ENCODE measurements around the gene PDIA3.
"Not testable (repeated sequence)": the region's sequence is repeated elsewhere in the genome, so short reads cannot be mapped to it uniquely, and the experiment has no call there.

Gene PDIA3

GRCh38 chr15:43746245-43746902, at the start of gene PDIA3:
Gene PDIA3 (plus strand): TSS chr15:43746438. CDS start chr15:43746540, 102 bp downstream.
- TF ChIP-seq, protein P1, sequence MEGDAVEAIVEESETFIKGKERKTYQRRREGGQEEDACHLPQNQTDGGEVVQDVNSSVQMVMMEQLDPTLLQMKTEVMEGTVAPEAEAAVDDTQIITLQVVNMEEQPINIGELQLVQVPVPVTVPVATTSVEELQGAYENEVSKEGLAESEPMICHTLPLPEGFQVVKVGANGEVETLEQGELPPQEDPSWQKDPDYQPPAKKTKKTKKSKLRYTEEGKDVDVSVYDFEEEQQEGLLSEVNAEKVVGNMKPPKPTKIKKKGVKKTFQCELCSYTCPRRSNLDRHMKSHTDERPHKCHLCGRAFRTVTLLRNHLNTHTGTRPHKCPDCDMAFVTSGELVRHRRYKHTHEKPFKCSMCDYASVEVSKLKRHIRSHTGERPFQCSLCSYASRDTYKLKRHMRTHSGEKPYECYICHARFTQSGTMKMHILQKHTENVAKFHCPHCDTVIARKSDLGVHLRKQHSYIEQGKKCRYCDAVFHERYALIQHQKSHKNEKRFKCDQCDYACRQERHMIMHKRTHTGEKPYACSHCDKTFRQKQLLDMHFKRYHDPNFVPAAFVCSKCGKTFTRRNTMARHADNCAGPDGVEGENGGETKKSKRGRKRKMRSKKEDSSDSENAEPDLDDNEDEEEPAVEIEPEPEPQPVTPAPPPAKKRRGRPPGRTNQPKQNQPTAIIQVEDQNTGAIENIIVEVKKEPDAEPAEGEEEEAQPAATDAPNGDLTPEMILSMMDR (IDR thresholded peaks at IDR 0.05) = peak in 1 of 2 experiments; percentile 37
- H3K4me1 ChIP-seq = peaks cover 0 to 40% (median 34%) of the 10 kb centered on the region in 4 donors
- DNase-seq = peak; percentile 91 to 96
- H3K36me3 ChIP-seq; intact Hi-C loops (cut with DNase I; ENCODE audit: low total_unique reads); H3K27me3 ChIP-seq; H3K9me3 ChIP-seq: not testable (repeated sequence)
- peak within 1 kb of the TSS; percentile 93 to 96 for H3K27ac ChIP-seq
- peak within 1 kb of the TSS; percentile 71 to 76 for H3K4me3 ChIP-seq

GRCh38 chr15:43702174-43702573, 44.1 kb upstream of the PDIA3 start:
- H3K4me3 ChIP-seq = no peak overlapping the region
- H3K4me1 ChIP-seq = no peaks in the 10 kb centered on the region
- TF ChIP-seq, protein P1 (IDR thresholded peaks at IDR 0.05) = no peak
- H3K36me3 ChIP-seq = no peaks in the 10 kb centered on the region
- no peaks in the 10 kb centered on the region for H3K9me3 ChIP-seq
- H3K27ac ChIP-seq = no peak overlapping the region
- intact Hi-C loops (cut with DNase I; ENCODE audit: low total_unique reads) = no loop called here
- DNase-seq = no peak
- H3K27me3 ChIP-seq = peaks cover 0 to 3% of the 10 kb centered on the region in 2 donors

DNA sequence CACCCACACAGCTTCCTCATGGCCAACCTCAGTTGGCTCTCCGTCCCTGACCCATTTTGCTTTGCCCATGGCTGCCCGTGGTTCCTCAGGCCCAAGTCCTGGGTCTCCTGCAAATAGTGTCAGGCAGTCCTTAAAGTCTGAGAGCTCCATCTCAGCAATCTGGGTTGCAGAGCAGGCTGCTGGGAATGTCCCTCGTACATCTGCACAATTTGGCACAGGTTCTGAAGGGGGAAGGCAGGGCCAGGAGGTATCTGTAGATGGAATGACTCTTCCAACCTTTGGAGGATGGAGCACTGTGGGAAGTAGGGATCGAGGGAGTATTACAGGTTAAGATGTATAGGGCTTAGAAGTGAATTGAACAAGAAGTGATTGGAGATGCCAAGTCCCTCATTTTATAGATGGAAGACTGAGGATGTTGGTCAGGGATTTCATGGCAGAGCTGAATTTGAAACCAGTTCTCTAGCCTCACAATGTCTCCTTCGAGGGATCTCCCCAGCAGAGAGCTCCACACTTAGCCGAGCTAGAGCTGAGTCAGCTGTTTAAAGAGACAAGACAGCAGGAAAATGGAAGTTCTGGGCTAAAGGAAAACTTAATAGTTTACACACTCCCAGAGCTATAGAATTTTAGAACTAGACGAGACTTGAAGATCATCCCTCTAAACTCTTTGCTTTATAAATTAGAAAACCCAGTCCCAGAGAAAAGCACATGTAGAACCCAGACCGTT, 43.4 kb upstream of the PDIA3 start:
- no peaks in the 10 kb centered on the region for H3K4me1 ChIP-seq
- no peaks in the 10 kb centered on the region for H3K27me3 ChIP-seq
- no peaks in the 10 kb centered on the region for H3K36me3 ChIP-seq
- H3K9me3 ChIP-seq = no peaks in the 10 kb centered on the region
- intact Hi-C loops (cut with DNase I; ENCODE audit: low total_unique reads) = no loop called here
- H3K27ac ChIP-seq = no peak overlapping the region
- H3K4me3 ChIP-seq = no peak overlapping the region
- TF ChIP-seq, protein P1 (IDR thresholded peaks at IDR 0.05) = no peak
- no peak for DNase-seq

DNA sequence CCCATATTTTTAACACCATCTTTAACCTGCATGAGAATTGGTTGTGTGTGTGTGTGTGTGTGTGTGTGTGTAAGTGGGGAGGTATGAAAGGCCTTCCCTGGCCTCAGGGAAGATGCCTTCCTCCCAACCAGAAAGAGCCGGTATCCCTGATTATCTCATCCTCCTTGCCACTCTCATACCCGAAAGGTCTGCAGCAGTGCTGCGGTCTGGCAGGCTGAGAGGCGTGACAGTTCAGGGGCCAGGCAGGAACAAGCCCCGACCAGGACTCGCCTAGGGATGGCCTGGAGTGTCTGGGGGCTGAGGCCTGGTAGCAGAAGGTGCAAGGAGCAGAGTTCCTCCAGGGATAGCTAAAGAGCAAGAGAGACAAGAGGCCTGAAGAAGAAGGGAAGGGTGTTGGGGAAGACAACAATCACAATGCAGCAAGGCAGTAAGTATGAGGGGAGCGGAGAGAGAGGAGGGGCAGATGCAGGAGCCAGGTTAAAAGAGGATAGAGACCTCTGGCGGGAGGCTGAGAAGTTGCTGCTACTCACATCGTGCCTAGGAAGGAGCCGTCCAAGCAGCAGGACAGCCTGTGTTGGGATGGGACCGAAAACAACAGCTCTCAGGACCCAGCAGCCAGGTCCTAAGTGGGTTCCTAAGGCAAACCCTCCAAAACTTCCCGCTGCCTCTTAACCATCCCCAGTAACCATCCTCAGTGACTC, 35.7 kb upstream of the PDIA3 start:
- intact Hi-C loops (cut with DNase I; ENCODE audit: low total_unique reads); H3K27me3 ChIP-seq; H3K4me1 ChIP-seq; H3K36me3 ChIP-seq; H3K4me3 ChIP-seq; H3K9me3 ChIP-seq; DNase-seq; H3K27ac ChIP-seq: not testable (repeated sequence)

DNA sequence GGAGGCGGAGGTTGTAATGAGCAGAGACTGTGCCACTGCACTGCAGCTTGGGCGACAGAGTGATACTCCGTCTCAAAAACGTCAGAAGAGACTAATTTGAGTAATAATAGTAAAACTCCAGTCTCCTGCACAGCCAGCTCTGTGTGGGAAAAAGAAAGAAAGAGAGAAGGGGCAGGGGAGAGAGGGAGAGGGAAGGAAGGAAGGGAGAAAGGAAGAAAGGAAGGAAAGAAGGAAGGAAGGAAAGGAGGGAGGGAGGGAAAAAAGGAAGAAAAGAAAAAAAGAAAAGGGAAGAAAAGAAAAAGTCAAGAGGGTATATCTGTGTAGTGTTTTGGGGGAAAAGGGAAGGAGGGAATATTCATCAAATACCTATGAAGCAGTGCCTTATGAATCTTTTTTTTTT, 23.1 kb upstream of the PDIA3 start:
- TF ChIP-seq, protein P1 (IDR thresholded peaks at IDR 0.05) = no peak
- Histone ChIP-seq H3K9me3 (no peaks in the 10 kb centered on the region), H3K27ac (no peak overlapping the region), H3K27me3 (no peaks in the 10 kb centered on the region), H3K4me1 (peaks cover 0 to 11% (median 6%) of the 10 kb centered on the region in 4 donors), H3K36me3 (no peaks in the 10 kb centered on the region), H3K4me3 (no peak overlapping the region)
- intact Hi-C loops (cut with DNase I; ENCODE audit: low total_unique reads) = no loop called here
- DNase-seq = no peak

DNA sequence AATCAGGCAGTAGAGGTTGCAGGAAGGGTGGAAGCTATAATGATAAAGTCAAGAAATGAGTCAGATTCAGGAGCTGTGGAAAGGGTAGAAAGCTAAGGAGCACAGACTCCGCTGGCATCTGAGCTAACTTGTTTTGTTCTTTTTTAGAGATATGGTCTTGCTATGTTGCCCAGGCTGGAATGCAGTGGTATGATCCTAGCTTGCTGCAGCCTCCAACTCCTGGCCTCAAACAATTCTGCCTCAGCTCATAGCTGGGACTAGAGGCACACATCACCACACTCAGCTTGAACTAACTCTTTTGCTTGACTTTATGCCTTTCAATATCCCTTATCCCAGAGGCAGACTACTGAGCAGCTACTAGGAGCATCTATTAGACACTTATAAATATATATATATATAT, 19.9 kb upstream of the PDIA3 start:
- DNase-seq; H3K27ac ChIP-seq; intact Hi-C loops (cut with DNase I; ENCODE audit: low total_unique reads); H3K4me3 ChIP-seq; H3K9me3 ChIP-seq; H3K36me3 ChIP-seq; H3K27me3 ChIP-seq: not testable (repeated sequence)
- peaks cover 0 to 19% (median 10%) of the 10 kb centered on the region in 4 donors for H3K4me1 ChIP-seq

DNA sequence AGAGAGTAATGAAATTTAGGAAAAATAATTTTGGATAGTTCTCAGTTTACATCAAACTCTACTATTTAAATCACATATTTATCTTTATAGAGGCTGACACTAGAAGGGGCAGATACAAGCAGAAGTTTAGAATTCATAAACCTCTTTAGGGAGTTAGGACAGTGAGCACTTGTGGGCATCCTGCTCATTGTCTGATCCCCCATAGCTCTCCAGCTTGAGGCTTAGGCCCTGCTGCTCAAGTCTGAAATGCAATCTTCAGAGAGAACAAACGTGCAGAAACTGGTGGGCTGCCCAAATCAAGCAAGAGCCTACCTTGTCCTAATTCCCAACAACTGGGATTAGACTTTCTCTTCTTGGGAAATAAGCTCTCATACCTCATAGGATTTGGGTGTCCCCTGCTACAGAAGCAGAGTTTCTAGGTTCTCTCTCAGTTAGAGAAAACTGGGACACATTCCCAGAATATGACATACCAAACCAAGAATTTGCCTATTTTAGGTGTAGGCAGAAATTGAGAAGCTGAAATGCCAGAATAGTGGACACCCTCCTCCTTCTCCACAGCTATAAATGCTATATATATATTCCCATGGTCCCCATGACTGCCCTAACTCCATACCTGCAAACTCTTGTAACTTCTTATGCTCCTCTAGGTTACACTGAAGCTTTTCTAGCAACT, 18.0 kb upstream of the PDIA3 start:
- not testable (repeated sequence) for H3K27me3 ChIP-seq
- peaks cover 0 to 19% (median 10%) of the 10 kb centered on the region in 4 donors for H3K4me1 ChIP-seq

More for the DNA sequence above, 18.0 kb upstream of the PDIA3 start:
- DNase-seq; H3K36me3 ChIP-seq; H3K9me3 ChIP-seq; H3K4me3 ChIP-seq; intact Hi-C loops (cut with DNase I; ENCODE audit: low total_unique reads): not testable (repeated sequence)
- peak overlapping the region; percentile 67 to 77 for H3K27ac ChIP-seq
